Nephron progenitor cell (in vitro differentiated cells): ENCODE data around the gene TMEM179.

Experiments used
- DNase-seq: peaks from one replicate; pipeline ENCODE4 v3.0.0; 2021
- H3K27ac Mint-ChIP-seq: 2 replicates; pipeline ENCODE4 v1.8.0; 2021; ENCODE audit warnings: mild to moderate bottlenecking, moderate library complexity, mixed read lengths
- H3K27me3 Mint-ChIP-seq: 2 replicates; pipeline ENCODE4 v1.8.0; 2021; ENCODE audit warnings: mild to moderate bottlenecking, low read depth, mixed read lengths; ENCODE audit not compliant: poor library complexity
- H3K36me3 Mint-ChIP-seq: 2 replicates; pipeline ENCODE4 v1.8.0; 2021; ENCODE audit warnings: low read depth, mixed read lengths
- H3K4me1 Mint-ChIP-seq: 2 replicates; pipeline ENCODE4 v1.8.0; 2021; ENCODE audit warnings: mixed read lengths
- H3K4me3 Mint-ChIP-seq: 2 replicates; pipeline ENCODE4 v1.8.0; 2021; ENCODE audit warnings: mild to moderate bottlenecking, moderate library complexity, mixed read lengths
- H3K9me3 Mint-ChIP-seq: 2 replicates; pipeline ENCODE4 v1.8.0; 2021; ENCODE audit warnings: mild to moderate bottlenecking, moderate library complexity, mixed read lengths
- TF ChIP-seq, protein P1 (sequence below): fragments of 200-600 bp; sonication (generic); IDR thresholded peaks from 2 replicates; pipeline ENCODE4 v1.5.0; 2021; ENCODE audit warnings: antibody characterized with exemption

The TMEM179 gene

GRCh38 chr14:104547310-104547997 lies 57.1 kb downstream of the TMEM179 start:
- no peak for DNase-seq
- Mint-ChIP-seq H3K27ac (no peak overlapping the region), H3K4me3 (no peak overlapping the region), H3K27me3 (peaks cover 77% of the 10 kb centered on the region), H3K4me1 (no peaks in the 10 kb centered on the region), H3K9me3 (no peaks in the 10 kb centered on the region), H3K36me3 (no peaks in the 10 kb centered on the region)
- TF ChIP-seq, protein P1, sequence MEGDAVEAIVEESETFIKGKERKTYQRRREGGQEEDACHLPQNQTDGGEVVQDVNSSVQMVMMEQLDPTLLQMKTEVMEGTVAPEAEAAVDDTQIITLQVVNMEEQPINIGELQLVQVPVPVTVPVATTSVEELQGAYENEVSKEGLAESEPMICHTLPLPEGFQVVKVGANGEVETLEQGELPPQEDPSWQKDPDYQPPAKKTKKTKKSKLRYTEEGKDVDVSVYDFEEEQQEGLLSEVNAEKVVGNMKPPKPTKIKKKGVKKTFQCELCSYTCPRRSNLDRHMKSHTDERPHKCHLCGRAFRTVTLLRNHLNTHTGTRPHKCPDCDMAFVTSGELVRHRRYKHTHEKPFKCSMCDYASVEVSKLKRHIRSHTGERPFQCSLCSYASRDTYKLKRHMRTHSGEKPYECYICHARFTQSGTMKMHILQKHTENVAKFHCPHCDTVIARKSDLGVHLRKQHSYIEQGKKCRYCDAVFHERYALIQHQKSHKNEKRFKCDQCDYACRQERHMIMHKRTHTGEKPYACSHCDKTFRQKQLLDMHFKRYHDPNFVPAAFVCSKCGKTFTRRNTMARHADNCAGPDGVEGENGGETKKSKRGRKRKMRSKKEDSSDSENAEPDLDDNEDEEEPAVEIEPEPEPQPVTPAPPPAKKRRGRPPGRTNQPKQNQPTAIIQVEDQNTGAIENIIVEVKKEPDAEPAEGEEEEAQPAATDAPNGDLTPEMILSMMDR: no peak

DNA sequence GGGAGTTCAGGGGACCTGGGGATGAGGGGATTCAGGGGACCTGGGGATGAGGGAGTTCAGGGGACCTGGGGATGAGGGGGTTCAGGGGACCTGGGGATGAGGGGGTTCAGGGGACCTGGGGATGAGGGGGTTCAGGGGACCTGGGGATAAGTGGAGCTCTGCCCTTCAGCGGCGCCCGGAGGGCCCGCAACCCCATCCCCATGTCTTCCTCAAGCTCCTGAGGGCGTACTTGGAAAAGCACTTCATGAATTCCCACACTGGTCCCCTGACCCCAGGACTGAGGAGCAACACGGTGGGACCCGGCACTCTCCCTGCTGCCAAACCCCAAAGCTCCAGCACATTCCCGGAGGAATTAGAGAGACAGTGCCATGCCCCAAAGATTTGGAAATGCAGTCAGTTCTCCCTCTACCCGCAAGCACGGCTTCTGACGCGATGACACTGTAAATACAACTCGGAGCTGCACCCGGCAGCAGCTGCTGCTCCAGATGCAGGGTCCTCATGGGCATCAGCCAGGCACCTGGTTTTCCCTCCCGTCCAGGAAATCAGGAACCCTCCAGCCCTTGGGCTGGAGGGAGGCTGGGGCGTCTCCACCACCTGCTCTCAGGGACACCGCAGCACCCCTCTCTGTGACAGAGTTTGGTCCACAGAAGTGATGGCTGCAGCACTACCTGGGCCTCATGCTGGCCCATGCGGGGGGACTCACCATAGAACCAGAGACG lies 57.8 kb downstream of the TMEM179 start:
- Mint-ChIP-seq H3K27ac (no peak overlapping the region), H3K36me3 (no peaks in the 10 kb centered on the region), H3K4me1 (no peaks in the 10 kb centered on the region), H3K4me3 (no peak overlapping the region), H3K9me3 (no peaks in the 10 kb centered on the region), H3K27me3 (peaks cover 74% of the 10 kb centered on the region)
- TF ChIP-seq, protein P1: no peak
- DNase-seq: no peak

DNA sequence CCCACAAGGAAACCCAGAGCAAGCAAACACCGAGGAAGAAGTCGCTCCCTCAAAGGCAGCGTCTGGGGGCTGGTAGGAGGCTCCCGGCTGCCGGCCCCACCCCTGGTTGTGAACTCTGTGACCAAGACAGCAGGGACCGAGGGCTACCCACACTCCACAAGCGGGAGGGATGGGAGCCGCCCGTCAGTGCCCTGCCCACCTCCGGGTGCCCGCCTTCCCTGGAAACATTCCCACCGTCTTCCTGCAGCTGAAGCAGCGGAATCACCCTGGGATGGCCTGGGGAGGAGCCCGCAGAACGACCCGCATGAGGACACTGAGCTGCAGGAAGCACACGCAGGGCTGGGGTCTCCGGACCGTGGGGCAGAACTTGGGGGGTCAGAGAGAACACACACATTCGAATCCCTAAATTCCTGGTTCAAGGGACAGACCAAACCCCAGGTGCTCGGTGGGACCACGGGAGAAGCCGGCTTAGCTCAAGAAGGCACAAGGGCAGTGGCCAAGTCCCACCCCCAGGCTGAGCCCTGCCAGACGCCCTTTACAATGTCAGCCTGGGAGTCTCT lies 58.5 kb downstream of the TMEM179 start:
- TF ChIP-seq, protein P1: no peak
- Mint-ChIP-seq H3K27me3 (peaks cover 74% of the 10 kb centered on the region), H3K9me3 (no peaks in the 10 kb centered on the region), H3K4me1 (no peaks in the 10 kb centered on the region), H3K36me3 (no peaks in the 10 kb centered on the region), H3K4me3 (no peak overlapping the region), H3K27ac (no peak overlapping the region)
- no peak for DNase-seq

DNA sequence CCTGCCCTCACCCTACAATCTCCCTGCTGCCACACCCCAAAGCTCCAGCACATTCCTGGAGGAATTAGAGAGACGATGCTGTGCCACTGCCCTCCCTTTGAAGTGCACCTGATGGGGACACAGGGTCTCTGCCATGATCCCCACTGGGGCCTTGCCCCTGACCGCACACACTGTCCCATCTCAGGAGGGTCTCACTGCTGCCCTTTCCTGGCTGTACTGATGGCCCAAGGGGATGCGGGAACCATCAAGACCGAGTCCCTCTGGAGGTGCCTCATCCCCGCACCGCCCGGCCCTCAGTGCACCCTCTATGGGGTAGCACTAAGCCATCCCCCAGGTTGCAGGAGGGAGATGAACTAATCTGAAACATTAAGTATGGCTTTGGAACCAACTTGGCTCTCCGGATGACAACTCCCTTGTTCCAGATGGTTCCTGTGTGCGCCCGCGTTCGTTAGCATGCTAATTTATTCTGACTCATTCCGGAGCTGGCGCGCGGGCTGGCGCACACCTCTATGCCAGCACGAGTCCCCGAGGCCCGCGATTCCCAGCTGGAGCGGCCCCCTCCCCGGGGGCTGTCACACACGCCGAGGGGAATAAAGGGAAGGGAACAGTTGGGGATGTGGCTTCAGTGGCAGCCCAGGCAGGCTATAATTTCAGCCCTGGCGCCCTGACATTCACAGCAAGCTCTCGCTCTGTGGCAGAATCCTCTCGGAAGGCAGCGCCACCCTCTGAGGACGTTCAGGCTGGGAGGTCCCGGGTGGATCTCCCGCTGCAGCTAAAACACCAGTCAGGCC lies 59.2 kb downstream of the TMEM179 start:
- no peak for DNase-seq
- Mint-ChIP-seq H3K4me1 (no peaks in the 10 kb centered on the region), H3K9me3 (no peaks in the 10 kb centered on the region), H3K27ac (no peak overlapping the region), H3K4me3 (no peak overlapping the region), H3K27me3 (peaks cover 70% of the 10 kb centered on the region), H3K36me3 (no peaks in the 10 kb centered on the region)
- TF ChIP-seq, protein P1: no peak

- peaks cover 64% of the 10 kb centered on the region for H3K27me3 Mint-ChIP-seq
- DNase-seq: no peak
These were observed 60.1 kb downstream of the TMEM179 start for GRCh38 chr14:104544362-104544961.

More at GRCh38 chr14:104544362-104544961, 60.1 kb downstream of the TMEM179 start:
- TF ChIP-seq, protein P1: no peak
- Mint-ChIP-seq H3K9me3 (no peaks in the 10 kb centered on the region), H3K36me3 (no peaks in the 10 kb centered on the region), H3K4me1 (no peaks in the 10 kb centered on the region), H3K4me3 (no peak overlapping the region), H3K27ac (no peak overlapping the region)
